NCI-H2081 (cell line): ENCODE measurements around the gene CDC27.
"Not testable (repeated sequence)": the region's sequence is repeated elsewhere in the genome, so short reads cannot be mapped to it uniquely, and the experiment has no call there.

Experiments
- DNase-seq, 2 experiments: peaks; one replicate each; lab custom pipeline; 2025; lab: John Stamatoyannopoulos, UW

The CDC27 gene

GRCh38 chr17:47193931-47194511, 4.9 kb upstream of the CDC27 start:
- no peak for DNase-seq

GRCh38 chr17:47192554-47192953, 3.5 kb upstream of the CDC27 start:
- DNase-seq = peak in 1 of 2 experiments; percentile 12

DNA sequence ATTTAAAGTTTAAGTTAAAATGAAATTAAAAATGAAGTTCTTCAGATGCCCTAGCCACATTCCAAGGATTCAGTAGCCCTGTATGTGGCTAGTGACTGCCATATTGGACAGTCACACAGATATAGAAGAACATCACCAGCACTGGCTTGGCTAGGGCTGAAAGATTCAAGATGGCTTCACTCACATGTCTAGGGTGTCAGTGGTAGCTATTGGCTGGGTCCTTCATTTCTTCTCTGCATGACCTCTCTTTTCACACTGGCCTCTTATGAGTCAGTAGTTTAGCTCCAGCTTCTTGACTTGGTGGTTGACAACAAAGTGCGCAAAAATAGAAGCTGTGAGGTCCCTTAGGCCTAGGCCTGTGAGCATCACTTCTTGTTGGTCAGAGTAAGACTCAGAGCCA, 1.7 kb upstream of the CDC27 start:
- DNase-seq = no peak

DNA sequence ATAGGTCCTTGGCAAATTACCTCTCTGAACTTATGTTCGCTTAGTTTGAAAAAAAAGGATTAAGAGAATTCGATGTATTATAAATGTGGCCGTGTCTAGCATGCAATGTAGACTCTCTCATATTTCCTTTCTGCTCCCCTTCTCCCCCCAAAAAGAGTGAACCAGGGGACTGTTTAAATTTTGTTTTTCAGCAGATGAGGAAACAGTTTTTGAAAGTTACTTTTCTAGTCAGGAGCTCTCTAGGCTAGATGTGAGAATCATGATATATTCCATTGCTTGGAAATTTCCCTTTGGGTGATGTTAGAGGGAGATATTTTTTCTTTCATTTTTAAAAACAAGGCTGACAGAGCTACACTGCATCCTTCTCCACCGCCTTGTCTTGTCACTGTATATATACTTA, 1.1 kb upstream of the CDC27 start:
- no peak for DNase-seq

- no peak for DNase-seq
These were observed 690 bp upstream of the CDC27 start for GRCh38 chr17:47189732-47190237.

- peak in 1 of 2 experiments; percentile 30 for DNase-seq
These were observed 722 bp downstream of the CDC27 start for GRCh38 chr17:47188271-47188875.

- no peak for DNase-seq
These were observed 4.4 kb downstream of the CDC27 start for GRCh38 chr17:47184681-47185080.

GRCh38 chr17:47180988-47181387, 8.1 kb downstream of the CDC27 start:
- DNase-seq = not testable (repeated sequence)

DNA sequence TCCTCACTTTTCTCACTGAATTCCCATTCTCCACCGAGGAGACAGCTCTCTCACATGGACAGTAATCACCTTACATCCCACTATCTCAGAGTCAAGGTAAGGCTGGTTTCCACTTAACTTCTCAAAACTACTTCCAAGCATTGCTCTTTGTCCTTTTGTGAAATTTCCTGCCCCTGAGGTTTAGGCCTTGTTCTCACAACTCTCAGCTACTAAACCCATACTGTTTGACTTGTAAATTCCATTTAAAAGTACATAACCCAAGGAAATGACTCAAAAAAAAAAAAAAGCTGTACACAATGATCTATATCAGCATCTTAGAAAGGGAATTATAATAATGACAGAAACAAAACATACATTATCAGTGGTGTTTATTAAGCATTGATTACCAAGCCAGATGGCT, 8.8 kb downstream of the CDC27 start:
- no peak for DNase-seq

DNA sequence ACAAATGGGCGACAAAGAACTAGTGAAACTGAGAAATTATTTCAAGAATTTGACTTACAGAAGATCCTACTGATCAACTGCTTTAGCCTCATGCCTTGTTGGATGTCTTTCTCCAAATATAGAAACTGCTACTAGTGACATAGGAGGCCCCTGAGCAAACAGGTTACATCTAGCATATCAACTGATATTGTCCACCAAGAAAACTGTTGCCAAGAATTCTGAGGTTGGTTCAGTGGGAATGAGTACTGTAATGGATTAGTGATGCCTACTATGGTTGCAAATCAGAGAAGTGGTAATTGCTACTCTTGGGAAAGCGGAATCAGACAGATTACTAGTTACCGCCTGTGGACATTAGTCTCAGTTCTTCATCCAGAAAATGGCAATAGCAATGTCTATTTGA, 10.0 kb downstream of the CDC27 start:
- DNase-seq = no peak

DNA sequence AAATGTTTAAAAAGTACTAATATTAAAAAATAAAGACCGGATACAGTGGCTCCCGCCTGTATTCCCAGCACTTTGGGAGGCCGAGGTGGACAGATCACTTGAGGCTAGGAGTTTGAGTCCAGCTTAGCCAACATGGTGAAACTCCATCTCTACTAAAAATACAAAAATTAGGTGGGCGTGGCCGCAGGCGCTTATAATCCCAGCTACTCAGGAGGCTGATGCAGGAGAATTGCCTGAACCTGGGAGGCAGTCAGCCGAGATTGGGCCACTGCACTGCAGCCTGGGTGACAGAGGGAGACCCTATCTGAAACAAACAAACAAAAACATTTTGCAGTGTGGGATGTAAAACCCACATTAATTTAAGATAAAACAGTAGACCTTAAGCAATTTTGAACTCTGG, 11.8 kb downstream of the CDC27 start:
- no peak for DNase-seq

DNA sequence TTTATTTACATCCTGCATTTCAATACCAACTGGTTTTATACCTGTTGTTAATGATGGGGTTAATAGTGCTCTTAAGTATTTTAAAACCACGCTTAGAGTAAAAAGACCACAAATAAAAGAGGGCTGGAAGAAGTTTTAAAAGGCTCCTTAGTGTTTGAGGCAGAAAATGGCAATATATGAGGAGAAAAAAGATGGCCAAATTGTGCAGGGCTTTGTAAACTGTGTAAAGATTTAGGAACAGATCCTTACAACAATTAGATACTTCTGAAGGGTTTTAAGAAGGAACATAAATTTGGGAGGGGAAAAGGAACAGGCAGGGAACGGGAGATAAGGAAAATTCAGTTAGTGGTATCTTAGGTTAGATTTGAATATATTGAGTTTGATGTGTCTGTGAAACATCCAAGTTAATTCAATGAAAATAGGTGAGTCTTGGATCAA, 12.7 kb downstream of the CDC27 start:
- no peak for DNase-seq

DNA sequence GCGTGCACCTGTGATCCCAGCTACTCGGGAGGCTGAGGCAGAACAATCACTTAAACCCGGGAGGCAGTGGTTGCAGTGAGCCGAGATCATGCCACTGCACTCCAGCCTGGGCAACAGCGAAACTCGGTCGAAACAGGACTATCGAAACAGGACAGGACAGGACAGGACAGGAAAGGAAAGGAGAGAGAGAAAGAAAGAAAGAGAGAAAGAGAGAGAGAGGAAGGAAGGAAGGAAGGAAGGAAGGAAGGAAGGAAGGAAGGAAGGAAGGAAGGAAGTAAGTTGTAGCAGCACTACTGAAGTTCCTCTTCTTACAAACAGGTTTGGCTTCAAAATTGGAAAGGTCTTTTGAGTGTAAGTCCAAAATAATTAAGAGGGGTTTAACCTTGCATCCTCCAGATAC, 14.3 kb downstream of the CDC27 start:
- not testable (repeated sequence) for DNase-seq

GRCh38 chr17:47172696-47173565, 16.2 kb downstream of the CDC27 start:
- no peak for DNase-seq

DNA sequence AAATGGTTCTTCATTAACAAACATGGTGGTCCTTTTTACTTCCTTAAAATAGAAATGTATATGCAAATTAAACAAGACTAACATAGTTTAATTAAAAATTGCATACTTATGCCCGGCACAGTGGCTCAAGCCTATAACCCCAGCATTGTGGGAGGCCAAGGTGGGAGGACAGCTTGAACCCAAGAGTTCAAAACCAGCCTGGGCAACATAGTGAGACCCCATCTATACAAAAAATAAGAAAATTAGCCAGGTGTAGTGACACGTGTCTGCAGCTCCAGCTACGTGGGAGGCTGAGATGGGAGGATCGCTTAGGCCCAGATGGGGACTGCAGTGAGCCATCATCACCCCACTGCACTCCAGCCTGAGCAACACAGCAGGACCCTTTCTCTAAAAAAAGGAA, 18.4 kb downstream of the CDC27 start:
- no peak for DNase-seq

GRCh38 chr17:47168896-47169295, 20.2 kb downstream of the CDC27 start:
- not testable (repeated sequence) for DNase-seq

DNA sequence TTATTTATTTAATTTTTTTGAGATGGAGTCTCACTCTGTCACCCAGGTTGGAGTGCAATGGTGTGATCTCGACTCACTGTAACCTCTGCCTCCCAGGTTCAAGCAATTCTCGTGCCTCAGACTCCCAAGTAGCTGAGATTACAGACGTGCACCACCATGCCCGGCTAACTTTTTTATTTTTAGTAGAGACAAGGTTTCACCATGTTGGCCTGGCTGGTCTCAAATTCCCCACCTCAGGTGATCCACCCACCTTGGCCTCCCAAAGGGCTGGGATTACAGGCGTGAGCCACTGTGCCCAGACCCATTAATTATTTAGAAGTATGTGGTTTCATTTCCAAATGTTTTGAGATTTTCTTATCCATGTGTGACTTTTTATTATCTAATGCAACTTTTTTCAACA, 22.2 kb downstream of the CDC27 start:
- not testable (repeated sequence) for DNase-seq

DNA sequence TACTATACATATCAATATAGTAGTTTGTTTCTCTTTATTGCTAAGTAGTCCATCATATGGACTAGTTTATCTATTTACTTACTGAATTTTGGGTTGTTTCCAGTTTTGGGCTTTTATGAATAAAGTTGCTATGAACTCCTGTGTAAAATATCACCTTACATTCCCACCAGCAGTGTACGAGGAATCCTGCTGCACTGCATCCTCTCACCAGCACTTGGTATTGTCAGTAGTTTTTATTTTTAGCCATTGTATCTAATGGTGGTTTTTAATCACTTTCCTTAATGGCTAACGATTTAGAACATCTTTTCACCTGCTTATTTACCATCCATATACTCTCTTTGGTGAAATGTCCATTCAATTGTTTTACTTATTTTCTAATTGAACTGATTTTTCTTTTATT, 24.0 kb downstream of the CDC27 start:
- DNase-seq = no peak

GRCh38 chr17:47164263-47164662, 24.8 kb downstream of the CDC27 start:
- DNase-seq = no peak

DNA sequence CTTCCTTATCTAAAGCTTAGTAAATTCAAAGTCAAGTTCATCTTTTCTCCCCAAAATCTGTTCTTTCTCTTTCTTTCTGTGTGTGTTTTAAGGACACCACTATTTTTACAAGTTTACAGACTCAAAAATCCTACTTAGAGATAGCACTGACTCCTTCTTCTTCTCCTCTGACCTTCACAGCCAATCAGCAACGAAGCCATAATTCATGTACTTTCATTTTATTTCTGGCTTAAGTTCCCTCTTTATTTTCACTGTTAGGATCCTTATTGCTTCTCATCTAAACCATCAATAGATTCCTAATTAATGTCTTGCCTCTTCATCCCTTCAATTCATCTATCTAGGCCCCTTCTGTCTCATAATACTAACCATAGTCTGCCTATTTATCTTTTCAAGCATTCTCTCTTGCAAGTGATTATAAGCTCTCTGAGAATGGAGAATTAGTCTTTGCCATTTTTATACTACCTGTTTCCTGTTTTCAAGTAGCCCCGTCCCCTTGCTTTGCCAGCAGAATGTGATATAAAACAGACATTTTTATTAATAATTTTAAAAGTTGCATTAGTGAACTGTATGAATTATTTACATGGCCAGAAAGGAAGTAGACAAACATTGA, 27.0 kb downstream of the CDC27 start:
- DNase-seq = no peak

DNA sequence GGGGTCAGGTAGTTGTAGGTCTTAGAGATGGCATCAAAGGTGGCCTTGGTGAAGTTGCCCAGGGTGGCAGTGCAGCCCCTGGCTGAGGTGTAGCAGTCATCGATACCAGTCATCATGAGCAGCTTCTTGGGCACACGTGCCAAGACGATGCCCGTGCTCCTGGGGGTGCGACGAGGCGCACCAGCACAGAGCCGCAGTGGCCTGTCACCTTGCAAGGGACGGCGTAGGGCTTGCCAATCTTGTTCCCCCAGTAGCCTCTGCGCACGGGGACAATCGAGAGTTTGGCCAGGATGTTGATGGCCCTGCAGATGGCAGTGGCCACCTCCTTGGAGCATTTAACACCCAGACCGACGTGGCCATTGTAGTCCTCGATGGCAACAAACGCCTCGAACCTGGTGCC, 29.8 kb downstream of the CDC27 start:
- DNase-seq = no peak

GRCh38 chr17:47145351-47145750, 43.7 kb downstream of the CDC27 start:
- no peak for DNase-seq

DNA sequence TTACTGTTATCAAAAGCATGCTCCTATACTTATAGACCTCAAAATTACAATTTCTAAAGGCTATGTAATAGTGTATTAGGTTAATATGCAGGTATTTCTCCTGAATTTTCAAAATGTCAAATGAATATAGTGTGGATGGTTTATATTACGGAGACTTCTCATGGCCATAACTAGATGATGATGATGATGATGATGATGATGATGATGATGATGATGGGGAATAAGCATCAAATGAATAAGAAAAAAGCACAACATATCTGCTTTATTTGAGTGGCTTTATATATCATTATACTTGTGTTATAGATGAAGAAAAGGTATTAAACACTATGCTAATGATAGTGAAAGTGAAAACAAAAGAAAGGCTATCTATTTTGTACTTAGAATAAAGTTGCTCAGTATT, 53.9 kb downstream of the CDC27 start:
- DNase-seq = no peak
